ENCODE data around the gene XYLT1.

XYLT1 gene

GRCh38 chr16:17259751-17260270, 210.9 kb downstream of the XYLT1 start:
- DNase-seq (ENCODE audit: extremely low spot score), result no peak
- no peak for TF ChIP-seq FOXM1 (IDR thresholded peaks at IDR 0.05; ENCODE audit: borderline replicate concordance)
- no peak for TF ChIP-seq FOXK2 (IDR thresholded peaks at IDR 0.05)
- TF ChIP-seq L3MBTL2 (conservative IDR thresholded peaks at IDR 0.05), result no peak
- no peak for TF ChIP-seq SP1 (IDR thresholded peaks at IDR 0.05)
- TF ChIP-seq LEF1 (IDR thresholded peaks at IDR 0.05; ENCODE audit: borderline replicate concordance), result no peak
- TF ChIP-seq ZNF384 (IDR thresholded peaks at IDR 0.05), result no peak
- TF ChIP-seq NFRKB (IDR thresholded peaks at IDR 0.05), result no peak
- TF ChIP-seq FOXA1 (IDR thresholded peaks at IDR 0.05), result no peak
- no peak for TF ChIP-seq SUZ12 (IDR thresholded peaks at IDR 0.05)
- TF ChIP-seq ELF4 (IDR thresholded peaks at IDR 0.05), result no peak
- ChIA-PET CTCF (no interaction called here), POLR2A (no interaction called here)

- TF ChIP-seq L3MBTL2 (conservative IDR thresholded peaks at IDR 0.05) (no peak), PKNOX1 (IDR thresholded peaks at IDR 0.05) (no peak), TARDBP (IDR thresholded peaks at IDR 0.05) (no peak), ZNF384 (IDR thresholded peaks at IDR 0.05) (no peak), LEF1 (IDR thresholded peaks at IDR 0.05; ENCODE audit: borderline replicate concordance) (no peak), SUZ12 (IDR thresholded peaks at IDR 0.05) (no peak), FOXA1 (IDR thresholded peaks at IDR 0.05) (no peak), FOXK2 (IDR thresholded peaks at IDR 0.05) (no peak), ARNT (IDR thresholded peaks at IDR 0.05) (no peak), HDGF (IDR thresholded peaks at IDR 0.05; ENCODE audit: borderline replicate concordance) (no peak), BHLHE40 (IDR thresholded peaks at IDR 0.05; ENCODE audit: borderline replicate concordance) (no peak)
- POLR2A ChIA-PET, result no interaction called here
- CTCF ChIA-PET, result no interaction called here
- peak; percentile 19 for DNase-seq (ENCODE audit: extremely low spot score)
Measured at GRCh38 chr16:17258848-17259713, 211.7 kb downstream of the XYLT1 start.

GRCh38 chr16:17258077-17258599, 212.6 kb downstream of the XYLT1 start:
- ChIA-PET POLR2A (no interaction called here), CTCF (no interaction called here)
- no peak for TF ChIP-seq BHLHE40 (IDR thresholded peaks at IDR 0.05; ENCODE audit: borderline replicate concordance)
- no peak for TF ChIP-seq SP1 (IDR thresholded peaks at IDR 0.05)
- no peak for TF ChIP-seq CTBP1 (IDR thresholded peaks at IDR 0.05; ENCODE audit: borderline replicate concordance)
- DNase-seq (ENCODE audit: extremely low spot score), result no peak

GRCh38 chr16:17257426-17258023, 213.2 kb downstream of the XYLT1 start:
- TF ChIP-seq L3MBTL2 (conservative IDR thresholded peaks at IDR 0.05), result no peak
- TF ChIP-seq FOXK2 (IDR thresholded peaks at IDR 0.05), result no peak
- TF ChIP-seq CTBP1 (IDR thresholded peaks at IDR 0.05; ENCODE audit: borderline replicate concordance), result no peak
- TF ChIP-seq TARDBP (IDR thresholded peaks at IDR 0.05), result no peak
- TF ChIP-seq ZNF384 (IDR thresholded peaks at IDR 0.05), result no peak
- no peak for DNase-seq (ENCODE audit: extremely low spot score)
- POLR2A ChIA-PET, result no interaction called here
- CTCF ChIA-PET, result no interaction called here

GRCh38 chr16:17252701-17253100, 218.1 kb downstream of the XYLT1 start:
- DNase-seq (ENCODE audit: extremely low spot score), result no peak
- CTCF ChIA-PET, result no interaction called here

GRCh38 chr16:17252064-17252463, 218.7 kb downstream of the XYLT1 start:
- POLR2A ChIA-PET, result no interaction called here
- CTCF ChIA-PET, result no interaction called here
- TF ChIP-seq PKNOX1 (IDR thresholded peaks at IDR 0.05) (no peak), L3MBTL2 (conservative IDR thresholded peaks at IDR 0.05) (no peak), SUZ12 (IDR thresholded peaks at IDR 0.05) (no peak), TARDBP (IDR thresholded peaks at IDR 0.05) (no peak), BHLHE40 (IDR thresholded peaks at IDR 0.05; ENCODE audit: borderline replicate concordance) (no peak), FOXA1 (IDR thresholded peaks at IDR 0.05) (no peak), HDGF (IDR thresholded peaks at IDR 0.05; ENCODE audit: borderline replicate concordance) (no peak), FOXM1 (IDR thresholded peaks at IDR 0.05; ENCODE audit: borderline replicate concordance) (no peak), ELF4 (IDR thresholded peaks at IDR 0.05) (no peak), ZNF384 (IDR thresholded peaks at IDR 0.05) (no peak), FOXK2 (IDR thresholded peaks at IDR 0.05) (no peak), SP1 (IDR thresholded peaks at IDR 0.05) (no peak), LEF1 (IDR thresholded peaks at IDR 0.05; ENCODE audit: borderline replicate concordance) (no peak), NFRKB (IDR thresholded peaks at IDR 0.05) (no peak), CTBP1 (IDR thresholded peaks at IDR 0.05; ENCODE audit: borderline replicate concordance) (no peak), ARNT (IDR thresholded peaks at IDR 0.05) (no peak)
- DNase-seq (ENCODE audit: extremely low spot score), result no peak

More at GRCh38 chr16:17252701-17253100, 218.1 kb downstream of the XYLT1 start:
- TF ChIP-seq BHLHE40 (IDR thresholded peaks at IDR 0.05; ENCODE audit: borderline replicate concordance) (no peak), LEF1 (IDR thresholded peaks at IDR 0.05; ENCODE audit: borderline replicate concordance) (no peak), FOXK2 (IDR thresholded peaks at IDR 0.05) (no peak), CTBP1 (IDR thresholded peaks at IDR 0.05; ENCODE audit: borderline replicate concordance) (no peak), SP1 (IDR thresholded peaks at IDR 0.05) (no peak), SUZ12 (IDR thresholded peaks at IDR 0.05) (no peak), NFRKB (IDR thresholded peaks at IDR 0.05) (no peak), FOXA1 (IDR thresholded peaks at IDR 0.05) (no peak), ZNF384 (IDR thresholded peaks at IDR 0.05) (no peak), HDGF (IDR thresholded peaks at IDR 0.05; ENCODE audit: borderline replicate concordance) (no peak), TARDBP (IDR thresholded peaks at IDR 0.05) (no peak), ARNT (IDR thresholded peaks at IDR 0.05) (no peak), PKNOX1 (IDR thresholded peaks at IDR 0.05) (no peak)
- POLR2A ChIA-PET, result no interaction called here
